ENCODE data around the gene CENPM.

The CENPM gene, protein sequence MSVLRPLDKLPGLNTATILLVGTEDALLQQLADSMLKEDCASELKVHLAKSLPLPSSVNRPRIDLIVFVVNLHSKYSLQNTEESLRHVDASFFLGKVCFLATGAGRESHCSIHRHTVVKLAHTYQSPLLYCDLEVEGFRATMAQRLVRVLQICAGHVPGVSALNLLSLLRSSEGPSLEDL

DNA sequence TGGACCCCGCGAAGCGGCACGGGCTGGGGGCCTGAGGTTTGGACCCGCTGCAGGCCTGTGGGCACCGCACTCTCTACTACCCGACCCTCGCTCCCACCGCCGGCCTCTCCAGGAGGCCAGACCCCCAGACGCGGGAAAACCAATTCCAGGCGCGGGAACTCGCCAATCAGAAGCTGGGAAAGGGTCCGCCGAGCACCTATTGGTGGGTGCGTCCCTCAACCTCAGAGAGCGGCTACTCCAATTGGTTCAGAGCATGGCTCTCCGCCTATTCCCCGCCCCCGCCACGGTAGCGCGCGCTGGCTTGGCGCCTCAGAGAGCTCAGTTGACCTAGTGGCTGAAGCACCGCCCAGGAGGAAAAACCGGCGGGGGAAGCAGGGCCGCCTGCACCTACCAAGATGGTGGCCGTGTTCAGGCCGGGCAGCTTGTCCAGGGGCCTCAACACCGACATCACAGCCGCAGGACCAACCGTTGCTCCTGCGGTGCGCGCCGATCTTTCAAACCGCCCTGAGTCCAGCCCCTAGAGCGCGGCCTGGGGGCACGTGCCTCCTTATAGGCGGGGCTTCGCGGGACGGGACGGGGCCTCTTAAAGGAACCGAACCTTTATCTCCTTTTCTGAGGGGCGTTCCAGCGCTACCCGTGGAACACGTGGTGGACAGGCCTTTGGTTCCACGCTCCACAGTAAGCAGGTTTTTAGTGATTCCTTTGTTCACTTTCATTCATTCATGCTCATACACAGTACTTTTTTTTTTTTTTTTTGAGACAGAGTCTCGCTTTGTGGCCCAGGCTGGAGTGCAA lies at the start of gene CENPM:
Gene CENPM (minus strand): TSS at position 524 of the 795 bp plus-strand sequence. CDS start 76 bp downstream, at position 448.
- DNase-seq, result peak; percentile 94

DNA sequence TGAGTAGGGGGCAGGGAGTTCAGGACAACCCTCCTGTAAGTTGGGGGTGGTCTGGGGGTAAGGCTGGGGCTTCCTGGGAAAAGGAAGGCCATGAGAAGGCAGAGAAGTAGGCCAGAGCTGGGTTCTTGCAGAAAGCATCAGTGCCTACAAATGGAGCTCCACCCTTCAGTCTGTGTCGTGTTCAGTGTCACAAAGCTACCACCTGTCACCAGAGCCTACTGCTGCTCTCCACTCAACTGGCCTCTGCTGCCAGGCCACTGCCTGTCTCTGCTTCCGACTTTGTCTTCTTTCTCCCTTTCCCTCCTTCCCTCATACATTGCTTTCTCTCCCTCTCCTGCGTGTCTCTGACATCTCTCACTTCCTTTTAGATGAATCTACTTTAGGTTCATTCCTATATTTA lies 48.3 kb upstream of the CENPM start:
- no peak for DNase-seq

- no peak for DNase-seq
Observed at GRCh38 chr22:41992496-41992895, 45.5 kb upstream of the CENPM start.

- DNase-seq, result no peak
Observed at GRCh38 chr22:41991111-41991510, 44.2 kb upstream of the CENPM start.

- DNase-seq, result no peak
Observed at GRCh38 chr22:41989246-41989645, 42.3 kb upstream of the CENPM start.

DNA sequence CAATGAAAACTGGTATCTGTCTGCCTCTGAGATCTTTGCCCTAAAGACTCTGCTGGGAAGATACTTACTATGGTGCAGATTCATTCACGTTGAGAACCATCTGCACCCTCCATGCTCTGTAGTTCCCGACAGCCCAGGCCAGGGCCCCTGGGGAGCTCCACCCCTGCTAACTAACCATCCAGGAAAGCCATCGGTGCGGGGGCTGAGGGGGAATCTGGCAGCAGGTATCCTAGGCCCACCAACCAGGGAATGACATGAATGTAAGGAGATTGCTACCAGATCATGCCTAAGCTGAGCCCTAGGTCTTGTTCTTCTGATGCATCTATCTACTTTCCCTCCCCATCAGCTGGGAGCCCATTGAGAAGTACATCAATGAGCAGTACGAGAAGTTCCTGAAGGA lies 40.3 kb upstream of the CENPM start:
- DNase-seq, result no peak

- DNase-seq, result no peak
Observed at GRCh38 chr22:41983513-41984405, 36.8 kb upstream of the CENPM start.

DNA sequence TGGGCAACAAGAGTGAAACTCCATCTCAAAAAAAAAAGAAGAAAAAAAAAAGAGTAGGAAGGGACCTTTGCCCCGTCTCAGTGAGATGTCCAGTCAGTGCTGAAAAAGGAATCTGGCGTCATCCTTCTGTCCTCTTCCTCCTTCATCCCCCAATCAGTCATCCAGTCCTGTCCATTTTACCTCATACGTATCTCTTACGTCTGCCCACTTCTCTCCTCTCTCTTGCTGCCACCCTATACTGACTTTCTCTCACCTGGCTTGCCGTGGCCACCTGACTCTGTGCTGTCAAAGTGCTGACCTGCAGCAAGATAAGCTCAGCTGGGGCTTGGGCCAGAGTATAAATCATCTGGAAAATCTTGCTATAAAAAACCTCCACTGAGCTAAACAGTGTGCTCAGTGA lies 35.9 kb upstream of the CENPM start:
- no peak for DNase-seq

DNA sequence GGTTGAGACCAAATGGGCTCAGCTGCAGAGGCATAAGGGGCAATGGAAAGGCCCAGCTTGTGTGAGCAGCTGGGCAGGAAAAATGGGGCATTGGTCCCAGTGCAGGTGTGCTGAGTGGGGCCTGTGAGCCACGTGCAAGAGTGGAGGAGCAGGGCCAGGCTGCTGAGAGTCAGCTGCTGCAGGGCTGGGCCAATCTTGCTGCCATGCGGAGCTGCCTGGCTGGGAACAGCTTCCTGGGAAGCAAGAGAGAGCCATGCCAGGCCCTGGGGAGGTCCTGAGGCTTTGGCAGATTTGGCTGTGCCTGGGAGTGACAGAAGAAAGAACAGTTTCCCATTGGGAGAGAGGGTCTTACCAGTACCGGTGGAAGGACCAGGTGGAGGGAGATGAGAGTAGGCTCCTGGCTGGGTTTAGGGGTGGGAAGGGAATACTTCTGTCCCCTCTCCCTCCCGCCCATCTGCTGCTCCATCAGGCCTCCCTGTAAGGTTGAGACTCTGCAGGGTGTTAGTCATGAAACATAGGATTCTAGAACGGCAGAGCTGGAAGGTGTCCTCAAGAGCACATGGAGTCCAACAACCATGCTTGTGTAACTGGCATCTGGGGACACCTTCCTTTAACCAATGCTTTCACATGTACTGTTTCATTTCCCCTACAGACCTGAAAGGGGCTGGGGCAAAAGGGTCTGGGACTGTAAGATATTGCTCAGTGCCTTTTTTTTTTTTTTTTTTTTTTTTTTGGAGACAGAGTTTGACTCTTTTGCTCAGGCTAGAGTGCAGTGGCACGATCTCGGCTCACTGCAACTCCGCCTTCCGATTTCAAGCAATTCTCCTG lies 32.7 kb upstream of the CENPM start:
- DNase-seq, result no peak

DNA sequence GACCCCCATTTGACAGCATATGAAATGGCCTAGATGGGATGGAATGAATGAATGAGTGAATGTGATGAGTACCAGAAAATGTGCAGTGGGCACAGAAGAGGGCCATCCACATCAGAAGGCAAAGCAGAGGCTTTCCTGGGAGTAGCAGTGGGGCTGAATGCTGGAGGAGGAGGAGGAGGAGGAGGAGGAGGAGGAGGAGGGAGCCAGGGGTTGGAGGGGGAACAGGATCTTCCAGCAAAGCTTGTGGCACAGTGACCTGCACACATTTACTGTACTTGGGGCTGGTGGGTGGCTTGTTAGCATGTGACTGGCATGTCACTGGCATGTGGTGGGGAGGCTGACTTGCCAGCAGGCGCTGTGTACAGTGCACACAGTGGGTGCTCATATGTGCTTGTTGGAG lies 31.8 kb upstream of the CENPM start:
- no peak for DNase-seq

DNA sequence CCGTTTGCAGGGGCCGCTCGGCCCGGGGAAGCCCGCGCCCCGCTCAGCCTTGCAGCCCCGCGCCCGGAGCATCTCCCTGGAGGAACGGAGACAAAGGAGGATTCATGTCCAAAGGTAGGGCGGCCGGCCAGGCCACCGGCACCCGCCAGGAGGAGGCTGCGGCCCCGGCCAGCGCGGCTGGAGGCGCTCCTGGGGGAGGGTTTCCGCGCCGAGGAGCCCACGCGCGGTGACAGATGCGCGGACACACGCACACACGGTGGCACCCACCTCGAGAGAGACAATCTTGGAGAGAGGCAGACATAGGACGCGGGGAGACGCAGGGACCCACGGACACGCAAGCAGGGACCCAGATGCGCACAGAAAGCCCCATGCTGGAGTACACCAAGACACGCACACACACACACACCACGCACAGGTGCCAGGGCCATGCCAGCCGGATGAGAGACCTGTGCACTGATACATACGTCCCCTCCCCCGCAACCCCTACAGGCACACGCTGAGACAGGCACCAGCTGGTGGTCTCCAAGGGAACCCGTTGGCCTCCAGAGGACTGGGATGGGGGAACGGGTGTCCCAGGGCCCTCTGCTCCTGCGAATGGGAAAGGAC lies 30.1 kb upstream of the CENPM start:
- no peak for DNase-seq

DNA sequence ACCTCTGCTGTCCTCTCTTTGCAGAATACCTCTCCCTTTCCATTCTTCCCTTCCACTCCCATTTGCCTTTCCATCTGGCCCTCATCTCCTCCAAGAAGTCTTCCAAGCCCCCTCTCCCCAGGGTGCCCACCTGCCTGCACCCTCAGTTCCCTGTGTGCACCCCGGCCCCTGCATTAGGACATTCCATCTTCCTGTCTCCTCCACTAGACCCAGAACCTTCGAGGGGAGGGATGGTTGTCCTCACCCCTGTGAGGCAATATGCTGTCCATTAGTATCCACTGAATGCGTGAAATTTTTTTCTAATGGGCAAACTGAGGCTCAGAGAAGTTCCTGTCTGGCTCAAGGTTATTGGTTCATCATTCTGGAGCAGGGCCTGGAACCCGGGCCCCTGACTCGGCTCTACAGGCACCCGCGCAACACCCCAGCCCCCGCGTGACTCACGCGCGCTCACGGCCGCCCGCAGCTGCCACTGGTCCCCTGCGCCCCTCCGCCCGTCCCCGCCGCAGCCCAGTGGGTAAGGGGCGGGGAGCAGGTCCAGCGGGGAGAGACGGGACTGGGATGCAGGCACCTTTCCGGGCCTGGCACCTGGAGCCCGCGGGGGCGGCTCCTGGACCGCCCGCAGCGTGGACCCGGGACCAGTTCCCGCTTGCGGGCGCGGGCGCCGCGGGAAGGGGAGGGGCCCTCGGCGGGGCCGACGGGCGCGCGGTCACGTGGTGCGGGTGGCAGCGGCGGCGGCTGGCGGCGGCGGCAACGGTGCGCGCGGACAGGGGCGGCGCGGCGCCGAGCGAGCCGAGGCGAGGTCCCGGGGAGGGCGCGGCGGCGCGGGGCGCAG lies 29.3 kb upstream of the CENPM start:
- no peak for DNase-seq

DNA sequence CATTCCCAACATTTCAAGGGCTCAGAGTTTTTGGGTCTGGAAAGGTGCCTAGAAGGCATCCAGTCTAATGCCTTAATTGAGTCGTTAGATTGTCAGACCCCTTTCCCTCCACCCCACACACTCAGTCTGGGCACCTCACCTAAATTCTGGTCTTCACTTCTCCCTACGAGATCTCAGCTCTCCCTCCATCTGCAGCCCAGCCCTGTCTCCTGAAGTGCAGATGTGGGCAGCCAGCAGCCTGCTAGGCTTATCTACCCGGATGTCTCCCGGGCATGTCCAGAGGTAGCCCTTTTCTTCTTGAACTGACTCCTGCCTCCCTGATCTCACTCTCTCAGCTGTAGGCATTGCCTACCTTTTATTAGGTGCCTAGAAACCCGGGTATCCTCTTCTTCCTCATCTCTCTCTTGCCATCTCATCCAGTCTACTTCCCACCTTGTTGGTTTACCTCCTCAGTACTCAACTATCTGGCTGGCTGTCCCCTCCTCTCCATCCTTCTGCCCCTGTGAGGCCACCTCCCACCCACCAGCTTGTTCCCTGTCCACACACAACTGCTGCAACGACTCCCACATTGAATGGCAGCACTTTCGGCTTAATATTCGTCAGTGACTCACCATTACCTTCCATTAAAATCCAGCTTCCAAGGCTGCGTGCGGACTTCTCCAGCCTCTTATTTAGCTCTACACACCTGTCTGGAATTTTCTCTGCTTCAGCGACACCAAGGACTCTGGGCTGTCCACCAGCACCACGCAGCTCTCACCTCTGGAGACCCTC lies 28.5 kb upstream of the CENPM start:
- DNase-seq, result no peak

DNA sequence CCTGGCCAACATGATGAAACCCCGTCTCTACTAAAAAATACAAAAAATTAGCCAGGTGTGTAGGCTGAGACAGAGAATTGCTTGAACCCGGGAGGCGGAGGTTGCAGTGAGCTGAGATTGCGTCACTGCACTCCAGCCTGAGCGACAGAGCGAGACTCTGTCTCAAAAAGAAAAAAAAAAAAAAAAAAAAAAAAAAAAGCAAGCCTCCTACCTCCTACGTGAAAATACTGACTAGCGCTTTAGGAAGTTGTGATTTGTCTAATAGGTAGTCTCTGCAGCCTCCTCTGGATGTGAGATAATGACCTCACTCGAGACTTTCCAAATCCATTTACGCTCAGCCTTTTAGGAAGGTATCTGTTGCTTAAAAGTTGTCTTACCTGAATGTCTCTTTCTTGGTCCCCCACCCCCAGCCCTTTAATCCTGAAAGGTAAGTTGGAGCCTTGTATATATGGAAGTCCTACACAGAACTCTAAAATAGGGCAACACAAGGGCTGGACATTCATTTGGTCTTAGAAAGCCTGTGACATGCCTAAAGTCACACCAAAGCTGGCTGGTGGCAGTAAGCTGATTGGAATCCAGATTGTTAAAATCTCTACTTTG lies 27.8 kb upstream of the CENPM start:
- no peak for DNase-seq

DNA sequence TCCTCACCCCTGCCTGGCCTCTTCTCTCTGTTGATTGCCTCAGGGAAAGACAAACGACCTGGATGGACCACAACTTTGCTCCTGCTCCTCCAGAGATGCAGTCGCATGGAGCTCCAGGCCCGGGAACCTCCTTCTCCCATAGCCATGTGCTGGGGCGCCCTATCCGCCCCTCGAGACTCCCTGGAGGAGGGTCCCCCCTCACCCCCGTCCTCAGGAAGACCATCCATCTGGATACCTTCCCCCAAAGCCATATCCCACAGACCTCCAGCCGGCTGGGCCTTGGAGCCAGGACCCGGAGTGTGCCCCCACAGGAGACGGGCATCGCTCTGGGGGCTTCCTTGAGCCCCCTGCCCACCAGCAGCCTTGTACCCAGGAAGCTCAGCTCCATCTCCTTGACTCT lies 24.5 kb upstream of the CENPM start:
- no peak for DNase-seq

DNA sequence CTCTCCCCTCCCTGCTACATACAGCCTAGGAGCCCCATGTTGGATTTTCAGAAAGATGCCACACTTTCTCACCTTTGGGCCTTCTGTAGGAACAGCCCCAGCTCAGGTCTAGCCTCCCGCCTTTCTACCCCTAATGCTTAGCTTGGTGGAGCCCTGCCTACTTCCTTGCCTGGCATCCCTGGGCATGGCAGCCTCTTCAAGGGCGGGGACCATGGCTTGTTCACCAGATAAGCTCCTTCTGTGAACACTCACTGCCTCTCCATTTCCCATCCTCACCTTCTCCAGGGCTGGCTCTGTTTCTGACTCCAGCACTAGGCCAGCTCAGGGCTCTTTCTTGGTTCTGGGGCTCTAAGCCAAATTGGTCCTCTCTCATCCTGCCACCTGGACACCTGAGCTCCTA lies 23.6 kb upstream of the CENPM start:
- DNase-seq, result no peak

DNA sequence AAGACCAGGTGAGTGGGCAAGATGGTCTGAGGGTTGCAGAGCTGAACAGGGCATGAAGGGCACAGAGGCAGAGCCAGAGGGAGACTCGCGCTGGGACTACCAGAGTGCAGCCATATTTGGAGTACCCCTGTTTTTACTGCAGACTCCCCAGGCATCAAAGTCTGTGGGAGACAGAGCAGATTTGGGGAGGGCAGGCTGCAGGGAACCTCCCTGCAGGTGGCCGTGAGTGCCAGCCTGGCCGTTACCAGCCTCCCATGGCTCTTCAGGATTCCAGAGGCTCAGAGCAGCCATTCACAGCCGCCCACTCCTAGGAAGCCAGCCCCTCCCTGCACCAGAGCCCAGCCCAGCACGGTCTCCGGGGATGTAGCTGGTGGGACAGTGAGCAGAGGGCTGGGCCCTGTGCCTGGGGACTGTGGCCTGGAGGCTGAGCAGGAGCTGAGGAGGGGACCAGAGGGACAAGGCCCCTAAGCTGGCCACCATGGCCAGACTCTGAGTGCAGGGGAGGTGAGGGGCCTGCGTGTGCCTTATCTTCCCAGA lies 22.2 kb upstream of the CENPM start, which contains the start of gene SEPTIN3:
Gene SEPTIN3 (plus strand): TSS at position 334 of the 537 bp plus-strand sequence. CDS start 2,050 bp downstream, outside the sequence.
- DNase-seq, result no peak

- DNase-seq, result no peak
Observed at GRCh38 chr22:41968601-41969000, 21.6 kb upstream of the CENPM start.

- DNase-seq, result peak; percentile 92
Observed at GRCh38 chr22:41966607-41967240, 19.8 kb upstream of the CENPM start.

Data from HCEC 1CT (cell line).